Stimulated activated CD8-positive, alpha-beta memory T cell treated with anti-CD3 and anti-CD28 coated beads, Interleukin-4, amount 100 ng/mL, for 24 hours (primary cell): ENCODE data around the gene ABCA2.

Experiments
- DNase-seq: peaks from one replicate; pipeline ENCODE4 v3.0.0-alpha.2; 2020; ENCODE audit warnings: low read depth

ABCA2 gene

DNA sequence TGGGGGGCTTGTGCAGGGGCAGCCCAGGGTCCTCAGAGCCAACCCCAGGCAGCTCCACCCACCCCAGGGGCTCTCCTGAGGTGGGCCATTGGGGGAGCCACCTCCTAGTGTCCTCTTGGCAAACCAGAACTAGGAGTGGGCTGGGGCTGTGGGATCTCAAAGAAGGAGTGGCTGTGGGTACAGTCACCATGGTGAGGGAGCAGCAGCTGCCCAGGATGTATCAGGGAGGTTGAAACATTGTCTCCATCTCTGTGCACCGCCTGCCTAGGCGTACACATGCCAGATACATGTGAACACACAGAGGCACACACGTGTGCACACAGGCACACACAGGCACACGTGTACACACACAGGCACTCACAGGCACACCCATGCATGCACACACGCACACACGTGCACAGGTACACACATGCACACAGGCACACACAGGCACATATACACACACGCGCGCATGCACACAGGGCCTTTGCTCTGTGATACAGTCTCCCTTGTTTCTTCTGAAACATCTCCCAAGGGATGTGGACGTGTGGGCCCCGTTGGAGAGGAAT lies 65.3 kb downstream of the ABCA2 start:
- no peak for DNase-seq

- no peak for DNase-seq
Measured at GRCh38 chr9:136962163-136962562, 65.9 kb downstream of the ABCA2 start.

DNA sequence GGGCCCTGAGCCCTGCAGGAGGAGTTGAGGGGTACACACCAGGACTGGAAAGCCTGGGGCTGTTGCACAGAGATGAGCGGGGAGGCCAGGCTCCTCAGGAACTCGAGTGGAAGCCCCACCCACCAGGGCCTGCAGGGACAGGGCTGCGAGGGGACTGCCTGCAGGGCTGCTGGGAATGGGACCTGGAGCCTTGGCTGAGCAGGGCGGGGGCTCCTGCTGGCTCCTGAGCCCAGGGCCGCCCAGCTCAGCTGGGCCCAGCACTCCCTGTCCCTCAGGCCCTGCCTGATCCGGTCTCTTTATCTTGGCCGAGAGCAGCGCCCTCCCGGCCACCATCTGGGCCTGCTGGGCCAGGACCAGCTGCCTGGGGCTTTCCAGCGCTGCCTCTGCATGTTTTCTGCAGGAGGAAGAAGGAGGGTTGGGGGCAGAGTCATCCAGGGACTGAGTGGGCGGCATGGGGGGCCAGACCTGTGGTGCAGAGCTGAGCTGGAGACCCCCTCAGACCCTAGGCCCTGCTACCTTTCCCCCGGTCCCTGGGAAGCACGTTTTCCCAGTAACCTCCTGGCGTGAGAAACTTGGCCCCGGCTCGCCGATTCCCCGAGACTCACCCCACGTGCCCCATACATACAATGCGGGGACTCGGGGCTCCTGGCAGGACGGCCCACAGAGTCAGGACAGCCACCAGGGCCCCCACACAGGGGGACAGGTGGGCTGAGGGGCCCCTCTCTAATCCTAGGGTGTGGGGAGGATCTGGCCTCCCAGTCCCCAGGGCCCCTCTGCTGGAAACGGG lies 66.6 kb downstream of the ABCA2 start:
- no peak for DNase-seq

DNA sequence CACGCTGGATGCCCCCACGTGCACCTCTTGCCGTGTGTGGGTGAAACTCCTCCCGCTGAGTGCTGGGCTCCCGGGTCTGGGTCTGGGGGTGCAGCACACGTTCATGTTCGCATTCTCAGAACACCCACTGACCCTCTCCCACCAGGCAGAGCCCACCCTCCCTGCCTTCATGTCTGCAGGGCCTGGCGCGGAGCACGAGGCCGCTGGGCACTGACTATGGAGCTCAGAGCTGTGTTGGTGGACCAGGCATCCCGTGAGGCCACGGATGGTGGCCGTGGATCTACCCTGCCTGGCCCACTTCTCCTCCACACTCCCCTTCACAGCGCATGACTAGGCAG lies 67.1 kb downstream of the ABCA2 start:
- DNase-seq, result no peak

GRCh38 chr9:136960212-136960937 lies 67.7 kb downstream of the ABCA2 start:
- no peak for DNase-seq

- DNase-seq, result no peak
Measured at GRCh38 chr9:136958898-136959850, 68.9 kb downstream of the ABCA2 start.

GRCh38 chr9:136958473-136958872 lies 69.6 kb downstream of the ABCA2 start:
- no peak for DNase-seq

DNA sequence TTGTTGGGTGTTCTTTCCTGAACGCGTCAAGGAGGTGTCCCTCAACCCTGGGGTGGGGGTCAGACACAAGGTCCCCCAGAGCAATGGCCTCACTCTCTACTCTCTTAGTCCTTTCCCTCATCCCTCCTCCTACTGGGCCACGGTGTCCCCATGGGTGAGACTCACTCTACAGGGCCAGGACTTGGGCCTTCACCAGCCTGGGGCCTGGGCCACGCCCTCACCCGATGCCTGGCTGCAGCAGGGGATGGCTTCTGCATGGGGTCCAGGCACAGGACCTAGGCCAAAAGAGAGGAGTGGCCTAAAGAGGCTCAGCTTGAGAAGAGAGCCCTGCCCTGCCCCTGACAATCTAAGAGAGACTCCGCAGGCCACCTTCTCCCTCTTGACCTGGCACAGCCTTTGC lies 70.1 kb downstream of the ABCA2 start:
- DNase-seq, result no peak

GRCh38 chr9:136957461-136957860 lies 70.6 kb downstream of the ABCA2 start:
- DNase-seq, result no peak
